Fibroblast of peridontal ligament (primary cell): ENCODE results near the gene LDAH.

Experiments
- DNase-seq: peaks from one replicate; pipeline ENCODE4 v3.0.0-alpha.2; 2010; ENCODE audit errors: extremely low read depth

Gene LDAH

DNA sequence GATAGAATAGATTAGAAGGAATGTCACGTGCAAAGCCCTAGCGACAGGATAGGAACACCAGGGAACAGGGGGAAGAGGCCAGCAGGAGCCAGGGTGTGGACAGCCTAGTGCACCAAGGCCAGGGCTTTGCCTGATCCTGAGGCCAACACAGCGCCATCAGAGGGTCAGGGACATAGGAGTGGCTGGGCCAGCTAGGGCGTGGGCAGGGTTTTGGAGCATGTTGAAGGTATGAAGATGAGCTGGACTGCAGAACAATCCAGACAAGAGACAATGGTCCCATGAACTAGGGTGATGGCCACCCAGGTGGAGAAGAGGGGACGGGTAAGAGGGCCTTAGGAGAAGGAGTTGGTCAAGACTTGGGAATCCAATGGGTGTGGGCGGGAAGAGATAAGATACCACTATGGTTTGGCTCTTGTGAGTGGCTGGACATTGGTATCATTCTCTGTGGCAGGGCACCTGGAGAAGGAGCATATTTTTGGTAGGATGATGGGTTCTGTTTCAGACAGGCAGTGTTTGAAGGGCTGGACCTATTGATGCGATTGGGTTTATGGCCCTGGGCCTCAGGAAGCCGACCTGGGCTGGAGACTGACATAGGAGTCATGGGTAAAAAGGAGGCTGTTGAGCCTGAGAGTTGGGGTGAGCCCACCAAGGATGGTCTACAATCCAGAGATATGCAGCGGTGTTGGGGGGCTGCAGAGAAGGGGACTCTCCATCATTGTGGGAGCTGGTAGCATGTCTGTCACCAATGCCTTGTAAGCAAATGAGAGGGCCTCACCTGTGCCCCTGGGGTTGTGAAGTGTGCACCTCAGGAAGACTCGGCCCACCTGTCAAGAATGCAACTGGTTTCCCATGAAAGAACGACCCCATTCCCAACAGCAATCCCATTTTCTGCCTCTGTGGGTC is 170.0 kb downstream of the LDAH start:
- DNase-seq = no peak

DNA sequence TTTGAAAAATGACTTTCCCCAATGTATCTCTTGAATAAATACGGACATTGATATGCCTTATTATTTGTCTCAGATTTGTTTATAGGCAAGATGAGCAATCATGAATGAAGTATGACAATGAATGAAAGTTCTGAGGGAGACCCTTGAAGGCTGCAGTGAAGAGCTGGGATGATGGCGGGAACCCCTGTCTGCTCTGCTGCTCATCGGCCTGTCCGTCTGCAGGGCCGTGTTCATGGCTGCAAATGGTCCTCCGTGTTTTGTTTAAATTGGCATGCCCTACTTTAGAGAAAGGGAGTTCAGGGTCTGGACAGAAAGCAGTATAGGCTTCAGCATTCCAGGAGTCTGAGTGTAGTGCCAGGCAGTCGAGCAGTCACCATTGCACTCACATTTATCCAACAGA is 170.8 kb downstream of the LDAH start:
- DNase-seq = no peak

DNA sequence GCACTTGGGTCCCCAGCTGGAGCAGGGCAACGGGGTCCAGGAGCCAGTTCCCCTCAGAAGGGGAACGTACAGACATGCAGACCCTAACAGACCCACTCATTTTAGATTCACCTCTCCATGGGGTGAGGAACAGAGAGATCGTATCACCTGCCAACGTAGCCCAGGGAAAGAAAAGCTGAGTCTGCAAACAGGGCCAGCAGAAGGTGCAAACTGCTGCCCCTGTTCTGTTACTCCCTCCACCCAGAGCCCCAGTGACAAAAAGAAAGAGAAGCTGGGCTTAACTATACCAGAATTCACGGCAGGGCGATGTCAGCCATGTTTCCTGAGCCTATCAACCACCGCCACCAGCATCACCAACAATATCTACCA is 171.2 kb downstream of the LDAH start:
- no peak for DNase-seq

DNA sequence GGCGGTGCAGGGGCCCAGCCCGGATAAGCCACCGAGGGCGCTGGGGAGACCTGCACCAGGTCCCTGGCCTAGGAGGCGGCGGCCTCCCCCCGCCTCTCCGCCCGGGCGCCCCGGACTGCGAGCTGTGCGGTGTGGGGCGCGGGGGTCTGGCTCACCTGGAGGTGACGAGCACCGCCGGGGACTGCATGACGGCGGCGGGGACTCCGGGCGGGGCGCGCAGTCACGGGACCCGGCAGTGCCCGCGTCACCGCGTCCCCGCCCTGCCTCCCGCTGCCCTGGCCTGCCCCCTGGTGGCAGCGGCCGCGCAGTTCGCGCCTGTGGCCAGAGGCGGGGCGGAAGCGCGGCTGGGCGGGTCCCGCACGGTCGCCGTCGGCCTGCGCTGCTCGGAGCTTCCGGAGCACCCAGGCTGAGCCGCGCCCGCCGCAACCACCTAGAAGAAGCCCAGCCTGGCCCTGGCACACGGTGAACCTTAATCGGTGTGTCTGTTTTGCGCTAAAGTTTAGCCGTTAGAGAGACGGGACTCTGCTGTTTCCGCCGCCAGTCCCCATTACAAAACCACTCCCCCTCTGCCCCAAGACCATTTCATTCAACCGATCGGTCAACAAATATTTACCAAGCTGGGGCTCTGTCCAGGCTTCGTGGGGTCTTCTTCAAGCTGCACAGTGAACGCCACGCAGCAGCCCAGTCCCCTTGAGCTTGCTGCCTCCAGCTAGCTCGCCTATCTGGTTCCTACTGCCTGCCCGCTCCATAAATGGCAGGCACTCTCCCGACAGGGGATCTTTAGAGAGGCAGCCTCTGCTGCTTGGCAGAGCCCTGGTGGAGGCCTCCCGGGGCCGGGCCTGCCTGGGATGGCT is 171.8 kb downstream of the LDAH start, which contains the start of gene HS1BP3:
TSS of gene HS1BP3 (minus strand) at position 222 of the 854 bp plus-strand sequence. CDS start at position 187, 35 bp downstream.
- peak; percentile 60 for DNase-seq

DNA sequence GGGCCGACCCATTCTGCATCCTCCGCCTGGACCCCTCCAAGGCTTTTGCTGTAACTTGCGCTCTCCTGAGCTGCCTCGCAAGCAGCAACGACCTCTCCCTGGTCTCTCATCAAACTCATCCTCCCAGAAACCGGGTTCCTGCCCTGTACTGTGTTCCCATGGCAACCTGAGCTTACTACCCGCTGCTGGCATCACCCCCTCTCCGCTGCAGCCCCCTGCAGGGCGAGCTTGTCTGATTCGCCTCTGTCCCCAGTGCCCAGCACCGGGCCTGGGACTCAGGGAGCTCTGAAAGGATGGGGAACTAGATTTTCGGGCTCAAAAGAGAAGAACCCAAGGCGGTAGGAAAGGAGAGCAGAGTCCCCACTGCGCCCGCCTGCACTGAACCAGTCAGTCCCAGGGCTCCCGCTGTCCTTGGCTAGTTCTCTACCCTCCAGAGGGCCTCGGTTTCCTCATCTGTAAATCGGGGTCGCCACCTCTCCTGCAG is 172.5 kb downstream of the LDAH start:
- DNase-seq = peak; percentile 54

DNA sequence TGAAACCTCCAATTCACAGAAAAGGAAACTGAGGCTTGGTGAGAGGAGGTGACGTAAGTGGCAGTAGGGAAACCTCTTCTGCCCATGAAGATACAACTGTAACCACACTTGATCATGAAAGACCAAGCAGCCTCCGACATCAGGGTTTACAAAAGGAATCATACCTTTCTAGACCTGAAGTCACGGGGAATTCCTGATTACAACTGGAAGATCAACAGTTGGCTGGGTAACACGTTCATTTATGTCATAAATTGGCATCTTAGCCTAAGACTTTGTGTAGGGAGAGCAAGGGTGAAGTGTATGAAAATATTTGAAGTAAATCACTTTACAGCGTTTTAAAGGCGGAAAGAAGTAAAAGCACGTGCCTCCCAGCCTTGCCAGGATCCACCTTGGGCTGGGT is 172.9 kb downstream of the LDAH start:
- no peak for DNase-seq

GRCh38 chr2:20649576-20649975 is 173.3 kb downstream of the LDAH start:
- no peak for DNase-seq

GRCh38 chr2:20648831-20649230 is 174.1 kb downstream of the LDAH start:
- no peak for DNase-seq

- DNase-seq = no peak
Measured at GRCh38 chr2:20648206-20648605, 174.7 kb downstream of the LDAH start.

GRCh38 chr2:20647738-20648137 is 175.2 kb downstream of the LDAH start:
- no peak for DNase-seq

GRCh38 chr2:20647211-20647610 is 175.7 kb downstream of the LDAH start:
- DNase-seq = no peak

- no peak for DNase-seq
Measured at GRCh38 chr2:20646446-20646845, 176.5 kb downstream of the LDAH start.

DNA sequence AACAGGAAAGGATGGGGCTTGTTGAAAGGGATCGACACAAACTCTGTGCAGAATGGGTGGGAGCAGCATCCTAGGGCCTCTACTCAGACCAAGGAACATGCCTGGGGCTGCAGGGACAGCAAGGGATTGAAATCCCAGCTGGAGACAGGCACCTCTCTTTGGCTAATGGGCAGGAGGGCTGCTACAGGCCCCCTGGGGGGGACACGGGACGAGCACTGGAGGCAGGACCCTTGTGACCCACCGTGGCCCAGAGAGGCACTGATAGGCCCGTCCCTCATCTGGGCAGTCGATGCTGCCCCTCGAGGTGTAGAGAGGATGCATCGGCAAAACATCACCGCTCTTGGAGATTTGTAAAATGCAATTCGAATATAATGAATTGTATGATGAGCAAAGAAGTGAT is 177.1 kb downstream of the LDAH start:
- DNase-seq = no peak

DNA sequence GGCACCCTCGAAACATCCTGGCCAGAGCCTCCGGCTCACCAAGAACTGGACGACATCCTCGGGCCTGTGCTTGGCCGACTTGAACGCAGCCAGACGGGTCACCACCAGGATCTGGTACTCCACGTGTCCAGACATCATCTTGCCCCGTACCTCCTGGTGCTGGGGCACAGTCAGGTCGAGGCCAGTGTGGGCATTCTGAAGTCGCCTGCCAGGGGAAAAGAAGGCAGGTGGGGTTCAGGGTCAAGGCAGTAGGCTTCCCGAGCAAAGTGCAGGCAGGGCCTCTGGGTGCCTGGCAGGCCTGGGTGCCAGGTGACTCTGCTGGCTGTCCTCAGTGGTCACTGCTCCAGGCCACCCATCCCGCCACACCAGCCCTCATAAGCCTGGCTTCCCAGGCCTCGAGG is 177.6 kb downstream of the LDAH start:
- DNase-seq = no peak

DNA sequence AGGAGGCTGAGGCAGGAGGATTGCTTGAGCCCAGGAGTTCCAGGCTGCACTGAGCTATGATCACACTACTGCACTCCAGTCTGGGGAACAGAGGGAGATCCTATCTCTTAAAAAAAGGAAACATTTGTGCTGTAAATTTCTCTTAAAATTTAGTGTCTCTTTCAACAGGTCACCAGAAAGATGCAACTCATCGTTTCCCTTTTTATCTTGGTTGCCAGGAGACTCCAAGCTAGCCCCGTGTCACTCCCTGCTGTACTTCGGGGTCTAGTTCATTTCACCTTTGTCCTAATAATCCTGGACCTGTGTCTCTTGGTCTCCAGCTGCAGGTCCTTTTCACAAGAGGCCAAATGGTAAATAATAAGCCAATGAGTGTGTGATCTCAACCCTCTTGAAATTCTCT is 179.1 kb downstream of the LDAH start:
- DNase-seq = no peak

GRCh38 chr2:20643060-20643459 is 179.8 kb downstream of the LDAH start:
- no peak for DNase-seq

- DNase-seq = peak; percentile 52
Measured at GRCh38 chr2:20642055-20642971, 180.6 kb downstream of the LDAH start.

- DNase-seq = no peak
Measured at GRCh38 chr2:20641123-20641985, 181.5 kb downstream of the LDAH start.

DNA sequence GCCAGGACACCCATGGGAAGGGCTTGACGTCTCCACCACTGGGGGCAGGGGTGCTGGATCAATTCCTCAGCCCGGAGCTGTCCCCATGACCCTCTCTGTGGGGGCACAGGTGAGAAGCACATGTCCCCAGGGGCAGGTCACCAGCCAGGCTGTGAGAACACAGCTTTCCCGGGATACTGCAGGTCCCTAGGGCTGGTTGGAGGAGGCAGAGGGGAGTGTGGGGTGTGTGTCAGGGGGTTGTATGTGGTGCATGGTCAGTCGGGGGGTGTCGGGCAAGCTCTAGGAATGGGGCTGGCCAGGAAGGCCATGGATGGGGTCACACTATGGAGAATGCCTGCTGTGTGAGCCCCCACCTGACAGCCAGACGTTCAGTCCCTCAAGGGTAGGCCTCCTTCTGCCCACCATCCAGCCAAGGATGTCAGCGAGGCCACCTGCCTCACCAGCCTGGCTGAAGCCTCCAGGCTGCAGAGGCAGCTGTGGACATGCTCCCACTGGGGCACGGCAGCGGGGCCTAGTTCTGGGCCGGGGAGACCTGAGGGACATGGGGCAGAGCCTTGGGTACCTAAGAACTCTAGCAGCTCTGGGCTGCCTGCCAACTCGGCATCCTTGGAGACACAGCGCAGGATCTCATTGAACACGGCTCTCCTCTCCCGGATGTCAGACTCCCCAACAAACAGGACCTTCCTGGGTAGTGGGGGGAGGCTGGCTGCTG is 182.3 kb downstream of the LDAH start:
- DNase-seq = no peak
